Rectal smooth muscle tissue (tissue), 1 donor: Measurements from ENCODE around the gene HBS1L.
A peak's percentile ranks its signal among the peaks of the same experiment; 100 is the strongest.

Experiments
- H3K27ac ChIP-seq: one replicate; pipeline ENCODE4 v1.7.0; 2013; ENCODE audit warnings: low read depth, low read length, inconsistent platforms
- H3K27me3 ChIP-seq: one replicate; pipeline ENCODE4 v1.7.0; 2013; ENCODE audit warnings: low read length; ENCODE audit not compliant: control insufficient read depth, insufficient read depth
- H3K36me3 ChIP-seq: one replicate; pipeline ENCODE4 v1.7.0; 2013; ENCODE audit warnings: low read length; ENCODE audit not compliant: control insufficient read depth, insufficient read depth
- H3K4me1 ChIP-seq: one replicate; pipeline ENCODE4 v1.7.0; 2013; ENCODE audit warnings: low read length; ENCODE audit not compliant: control insufficient read depth, insufficient read depth
- H3K4me3 ChIP-seq: one replicate; pipeline ENCODE4 v1.7.0; 2013; ENCODE audit warnings: low read length
- H3K9ac ChIP-seq: one replicate; pipeline ENCODE4 v1.7.0; 2013; ENCODE audit warnings: low read length

The HBS1L gene

GRCh38 chr6:135054569-135055498 lies at the start of gene HBS1L:
Gene HBS1L, minus strand, starts transcription at chr6:135054822. Its CDS starts 131 bp downstream, at chr6:135054691.
- Histone ChIP-seq H3K9ac (peak within 1 kb of the TSS; percentile 91), H3K27ac (peak within 1 kb of the TSS; percentile 89), H3K36me3 (no peaks in the 10 kb centered on the region), H3K4me3 (peak within 1 kb of the TSS; percentile 99), H3K4me1 (no peaks in the 10 kb centered on the region), H3K27me3 (no peaks in the 10 kb centered on the region)

- H3K27ac ChIP-seq = no peak overlapping the region
- no peaks in the 10 kb centered on the region for H3K4me1 ChIP-seq
- H3K9ac ChIP-seq = no peak overlapping the region
- no peaks in the 10 kb centered on the region for H3K27me3 ChIP-seq
- H3K36me3 ChIP-seq = no peaks in the 10 kb centered on the region
- H3K4me3 ChIP-seq = no peak overlapping the region
Observed at GRCh38 chr6:135104199-135104598, 49.6 kb upstream of the HBS1L start.

GRCh38 chr6:135102191-135102590 lies 47.6 kb upstream of the HBS1L start:
- Histone ChIP-seq H3K27me3 (no peaks in the 10 kb centered on the region), H3K27ac (no peak overlapping the region), H3K9ac (no peak overlapping the region), H3K4me1 (no peaks in the 10 kb centered on the region), H3K36me3 (no peaks in the 10 kb centered on the region), H3K4me3 (no peak overlapping the region)

- Histone ChIP-seq H3K9ac (no peak overlapping the region), H3K27me3 (no peaks in the 10 kb centered on the region), H3K36me3 (no peaks in the 10 kb centered on the region), H3K4me3 (no peak overlapping the region), H3K27ac (no peak overlapping the region), H3K4me1 (no peaks in the 10 kb centered on the region)
Observed at GRCh38 chr6:135097172-135097571, 42.5 kb upstream of the HBS1L start.

GRCh38 chr6:135096403-135097130 lies 41.9 kb upstream of the HBS1L start:
- H3K27ac ChIP-seq = no peak overlapping the region
- H3K9ac ChIP-seq = no peak overlapping the region
- H3K4me3 ChIP-seq = no peak overlapping the region
- no peaks in the 10 kb centered on the region for H3K4me1 ChIP-seq
- H3K36me3 ChIP-seq = no peaks in the 10 kb centered on the region
- no peaks in the 10 kb centered on the region for H3K27me3 ChIP-seq

GRCh38 chr6:135095716-135096115 lies 41.1 kb upstream of the HBS1L start:
- H3K4me1 ChIP-seq = no peaks in the 10 kb centered on the region
- no peak overlapping the region for H3K9ac ChIP-seq
- no peak overlapping the region for H3K27ac ChIP-seq
- no peak overlapping the region for H3K4me3 ChIP-seq
- H3K27me3 ChIP-seq = no peaks in the 10 kb centered on the region
- no peaks in the 10 kb centered on the region for H3K36me3 ChIP-seq

- Histone ChIP-seq H3K27me3 (no peaks in the 10 kb centered on the region), H3K27ac (no peak overlapping the region), H3K4me3 (no peak overlapping the region), H3K9ac (no peak overlapping the region), H3K36me3 (no peaks in the 10 kb centered on the region), H3K4me1 (no peaks in the 10 kb centered on the region)
Observed at GRCh38 chr6:135094403-135094821, 39.8 kb upstream of the HBS1L start.

GRCh38 chr6:135093578-135093977 lies 39.0 kb upstream of the HBS1L start:
- H3K27ac ChIP-seq = no peak overlapping the region
- H3K27me3 ChIP-seq = no peaks in the 10 kb centered on the region
- no peak overlapping the region for H3K9ac ChIP-seq
- no peak overlapping the region for H3K4me3 ChIP-seq
- no peaks in the 10 kb centered on the region for H3K4me1 ChIP-seq
- H3K36me3 ChIP-seq = no peaks in the 10 kb centered on the region

GRCh38 chr6:135092724-135093123 lies 38.1 kb upstream of the HBS1L start:
- no peaks in the 10 kb centered on the region for H3K36me3 ChIP-seq
- no peak overlapping the region for H3K4me3 ChIP-seq
- no peaks in the 10 kb centered on the region for H3K4me1 ChIP-seq
- H3K9ac ChIP-seq = no peak overlapping the region
- H3K27ac ChIP-seq = no peak overlapping the region
- no peaks in the 10 kb centered on the region for H3K27me3 ChIP-seq

GRCh38 chr6:135090819-135091218 lies 36.2 kb upstream of the HBS1L start:
- Histone ChIP-seq H3K36me3 (no peaks in the 10 kb centered on the region), H3K27ac (no peak overlapping the region), H3K27me3 (no peaks in the 10 kb centered on the region)

GRCh38 chr6:135089901-135090300 lies 35.3 kb upstream of the HBS1L start:
- H3K36me3 ChIP-seq = no peaks in the 10 kb centered on the region
- H3K27ac ChIP-seq = no peak overlapping the region
- no peak overlapping the region for H3K4me3 ChIP-seq
- H3K4me1 ChIP-seq = no peaks in the 10 kb centered on the region
- no peaks in the 10 kb centered on the region for H3K27me3 ChIP-seq
- no peak overlapping the region for H3K9ac ChIP-seq

More at GRCh38 chr6:135090819-135091218, 36.2 kb upstream of the HBS1L start:
- Histone ChIP-seq H3K4me3 (no peak overlapping the region), H3K9ac (no peak overlapping the region), H3K4me1 (no peaks in the 10 kb centered on the region)

- no peaks in the 10 kb centered on the region for H3K36me3 ChIP-seq
- H3K4me3 ChIP-seq = no peak overlapping the region
- H3K9ac ChIP-seq = no peak overlapping the region
- no peak overlapping the region for H3K27ac ChIP-seq
- no peaks in the 10 kb centered on the region for H3K27me3 ChIP-seq
- no peaks in the 10 kb centered on the region for H3K4me1 ChIP-seq
Observed at GRCh38 chr6:135088818-135089809, 34.5 kb upstream of the HBS1L start.
